NT2/D1 (cell line): Measurements from ENCODE around the gene CCNG2.
"Not testable (repeated sequence)": the region's sequence is repeated elsewhere in the genome, so short reads cannot be mapped to it uniquely, and the experiment has no call there.

Experiments used
- DNase-seq: peaks from one replicate; pipeline ENCODE4 v3.0.0-alpha.2; 2011; ENCODE audit warnings: low read depth, low spot score
- H3K27me3 ChIP-seq: 2 replicates; pipeline ENCODE4 v1.6.0; 2011; ENCODE audit warnings: mild to moderate bottlenecking; ENCODE audit not compliant: insufficient read length, insufficient read depth
- H3K36me3 ChIP-seq: 2 replicates; pipeline ENCODE4 v1.6.1; 2011; ENCODE audit warnings: mild to moderate bottlenecking, low read length, mixed read lengths; ENCODE audit not compliant: insufficient read depth, insufficient read length
- H3K4me1 ChIP-seq: 2 replicates; pipeline ENCODE4 v1.5.1; 2011; ENCODE audit not compliant: insufficient read depth, insufficient read length
- H3K4me3 ChIP-seq: 2 replicates; pipeline ENCODE4 v1.5.1; 2011; ENCODE audit warnings: low read depth; ENCODE audit not compliant: insufficient read length
- H3K9ac ChIP-seq: 2 replicates; pipeline ENCODE4 v1.6.0; 2011; ENCODE audit warnings: low read depth; ENCODE audit not compliant: insufficient read length
- H3K9me3 ChIP-seq: 2 replicates; pipeline ENCODE4 v1.5.1; 2011; ENCODE audit warnings: mild to moderate bottlenecking, low read length; ENCODE audit not compliant: insufficient read depth
- SUZ12 ChIP-seq: IDR thresholded peaks from 2 replicates; pipeline ENCODE4 v1.6.1; 2011; ENCODE audit not compliant: insufficient read length, insufficient read depth; ENCODE audit errors: extremely low read depth
- YY1 ChIP-seq: IDR thresholded peaks from 2 replicates; pipeline ENCODE4 v1.6.1; 2011; ENCODE audit not compliant: insufficient read length, insufficient read depth
- ZNF274 ChIP-seq: IDR thresholded peaks from 2 replicates; pipeline ENCODE4 v1.6.1; 2011; ENCODE audit warnings: mild to moderate bottlenecking, low read depth, low read length

The CCNG2 gene

GRCh38 chr4:77123411-77123810, 33.6 kb upstream of the CCNG2 start:
- H3K9ac ChIP-seq, result no peak overlapping the region
- no peak for TF ChIP-seq ZNF274
- no peak for TF ChIP-seq SUZ12
- no peak for TF ChIP-seq YY1
- no peaks in the 10 kb centered on the region for H3K36me3 ChIP-seq

DNA sequence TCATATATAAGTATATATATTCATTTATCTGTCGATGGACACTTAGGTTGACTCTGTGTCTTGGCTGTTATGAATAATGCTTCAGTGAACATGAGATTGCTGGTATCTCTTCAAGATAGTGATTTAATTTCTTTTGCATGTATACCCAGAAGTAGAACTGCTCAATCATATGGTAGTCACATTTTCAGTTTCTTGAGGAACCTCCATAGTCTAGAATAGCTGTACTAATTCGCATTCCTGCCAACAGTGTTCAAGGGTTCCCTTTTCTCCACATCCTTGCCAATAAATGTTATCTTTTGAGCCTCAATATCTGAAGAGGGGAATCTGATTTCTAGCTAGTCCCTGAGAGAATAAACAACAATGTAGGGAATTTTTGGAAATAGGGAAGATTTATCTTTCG, 32.4 kb upstream of the CCNG2 start:
- H3K4me3 ChIP-seq, result no peak overlapping the region
- H3K4me1 ChIP-seq, result no peaks in the 10 kb centered on the region
- no peak overlapping the region for H3K9ac ChIP-seq
- no peaks in the 10 kb centered on the region for H3K27me3 ChIP-seq
- TF ChIP-seq ZNF274 (no peak), YY1 (no peak), SUZ12 (no peak)
- H3K9me3 ChIP-seq, result no peaks in the 10 kb centered on the region
- no peaks in the 10 kb centered on the region for H3K36me3 ChIP-seq
- no peak for DNase-seq

More at GRCh38 chr4:77123411-77123810, 33.6 kb upstream of the CCNG2 start:
- no peaks in the 10 kb centered on the region for H3K27me3 ChIP-seq
- DNase-seq, result no peak
- no peaks in the 10 kb centered on the region for H3K9me3 ChIP-seq
- no peaks in the 10 kb centered on the region for H3K4me1 ChIP-seq
- no peak overlapping the region for H3K4me3 ChIP-seq

GRCh38 chr4:77125961-77126360, 31.0 kb upstream of the CCNG2 start:
- no peak overlapping the region for H3K9ac ChIP-seq
- H3K9me3 ChIP-seq, result no peaks in the 10 kb centered on the region
- TF ChIP-seq YY1, result no peak
- TF ChIP-seq SUZ12, result no peak
- TF ChIP-seq ZNF274, result no peak
- no peak overlapping the region for H3K4me3 ChIP-seq
- no peaks in the 10 kb centered on the region for H3K36me3 ChIP-seq
- DNase-seq, result no peak
- H3K27me3 ChIP-seq, result no peaks in the 10 kb centered on the region
- H3K4me1 ChIP-seq, result no peaks in the 10 kb centered on the region

GRCh38 chr4:77126809-77127208, 30.2 kb upstream of the CCNG2 start:
- Histone ChIP-seq H3K36me3 (no peaks in the 10 kb centered on the region), H3K4me3 (no peak overlapping the region), H3K4me1 (no peaks in the 10 kb centered on the region), H3K9ac (no peak overlapping the region), H3K27me3 (no peaks in the 10 kb centered on the region), H3K9me3 (no peaks in the 10 kb centered on the region)
- DNase-seq, result no peak
- no peak for TF ChIP-seq ZNF274
- TF ChIP-seq SUZ12, result no peak
- TF ChIP-seq YY1, result no peak

GRCh38 chr4:77127215-77127614, 29.8 kb upstream of the CCNG2 start:
- no peaks in the 10 kb centered on the region for H3K27me3 ChIP-seq
- H3K9ac ChIP-seq, result no peak overlapping the region
- no peaks in the 10 kb centered on the region for H3K4me1 ChIP-seq
- H3K9me3 ChIP-seq, result no peaks in the 10 kb centered on the region
- DNase-seq, result no peak
- no peak overlapping the region for H3K4me3 ChIP-seq
- H3K36me3 ChIP-seq, result no peaks in the 10 kb centered on the region
- no peak for TF ChIP-seq SUZ12
- TF ChIP-seq ZNF274, result no peak
- TF ChIP-seq YY1, result no peak

- Histone ChIP-seq H3K27me3 (no peaks in the 10 kb centered on the region), H3K9me3 (no peaks in the 10 kb centered on the region), H3K4me1 (no peaks in the 10 kb centered on the region), H3K36me3 (no peaks in the 10 kb centered on the region), H3K4me3 (no peak overlapping the region), H3K9ac (no peak overlapping the region)
- TF ChIP-seq ZNF274 (no peak), YY1 (no peak), SUZ12 (no peak)
- DNase-seq, result no peak
Measured at GRCh38 chr4:77127837-77128621, 29.0 kb upstream of the CCNG2 start.

DNA sequence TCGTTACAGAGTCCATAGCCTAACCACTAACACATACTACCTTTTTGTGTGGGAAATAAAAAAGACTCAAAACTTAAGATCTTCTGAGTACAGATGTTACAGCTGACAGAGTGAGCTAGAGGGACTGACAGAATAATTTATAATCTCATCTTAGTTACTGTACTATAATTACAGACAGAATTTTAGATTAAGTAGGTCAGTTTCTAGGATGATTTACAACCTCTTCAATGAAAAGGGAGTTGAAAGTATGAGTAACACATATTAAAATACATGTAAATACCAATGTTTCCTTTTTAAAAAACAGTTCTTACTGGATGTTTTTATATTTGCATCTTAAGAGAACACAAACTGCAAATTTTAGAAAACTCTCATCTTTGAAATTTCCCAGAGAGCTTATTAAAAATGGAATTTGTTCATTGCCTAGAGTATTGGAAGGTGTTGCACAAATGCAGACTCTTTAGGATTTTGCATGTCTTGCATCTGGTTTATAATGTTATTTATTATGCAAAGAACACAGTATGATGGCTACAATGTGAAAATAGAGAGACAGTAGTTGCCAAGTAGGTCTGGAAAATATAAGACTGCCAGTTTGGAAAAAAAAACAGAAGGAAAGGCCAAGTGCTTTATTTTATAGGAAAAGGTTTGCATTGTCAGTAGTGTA, 24.2 kb upstream of the CCNG2 start:
- TF ChIP-seq YY1 (no peak), SUZ12 (no peak), ZNF274 (no peak)
- H3K36me3 ChIP-seq, result no peaks in the 10 kb centered on the region
- DNase-seq, result no peak
- no peak overlapping the region for H3K9ac ChIP-seq
- H3K9me3 ChIP-seq, result no peaks in the 10 kb centered on the region
- H3K4me3 ChIP-seq, result no peak overlapping the region
- H3K4me1 ChIP-seq, result no peaks in the 10 kb centered on the region
- H3K27me3 ChIP-seq, result no peaks in the 10 kb centered on the region

- not testable (repeated sequence) for H3K9ac ChIP-seq, H3K4me3 ChIP-seq, DNase-seq
Measured at GRCh38 chr4:77137448-77137847, 19.6 kb upstream of the CCNG2 start.

More at GRCh38 chr4:77137448-77137847, 19.6 kb upstream of the CCNG2 start:
- H3K27me3 ChIP-seq, H3K9me3 ChIP-seq, H3K4me1 ChIP-seq, H3K36me3 ChIP-seq: not testable (repeated sequence)
